GM19025 (cell line): ENCODE data around the gene SOX13.
"Not testable (repeated sequence)": the region's sequence is repeated elsewhere in the genome, so short reads cannot be mapped to it uniquely, and the experiment has no call there.

ENCODE experiments used
- ATAC-seq: cut with Tn5 transposase; IDR thresholded peaks from one replicate; pipeline ENCODE4 v1.9.1; 2021; ENCODE audit warnings: mild to moderate bottlenecking, low read depth, moderate library complexity; ENCODE audit not compliant: unreplicated experiment

The SOX13 gene

DNA sequence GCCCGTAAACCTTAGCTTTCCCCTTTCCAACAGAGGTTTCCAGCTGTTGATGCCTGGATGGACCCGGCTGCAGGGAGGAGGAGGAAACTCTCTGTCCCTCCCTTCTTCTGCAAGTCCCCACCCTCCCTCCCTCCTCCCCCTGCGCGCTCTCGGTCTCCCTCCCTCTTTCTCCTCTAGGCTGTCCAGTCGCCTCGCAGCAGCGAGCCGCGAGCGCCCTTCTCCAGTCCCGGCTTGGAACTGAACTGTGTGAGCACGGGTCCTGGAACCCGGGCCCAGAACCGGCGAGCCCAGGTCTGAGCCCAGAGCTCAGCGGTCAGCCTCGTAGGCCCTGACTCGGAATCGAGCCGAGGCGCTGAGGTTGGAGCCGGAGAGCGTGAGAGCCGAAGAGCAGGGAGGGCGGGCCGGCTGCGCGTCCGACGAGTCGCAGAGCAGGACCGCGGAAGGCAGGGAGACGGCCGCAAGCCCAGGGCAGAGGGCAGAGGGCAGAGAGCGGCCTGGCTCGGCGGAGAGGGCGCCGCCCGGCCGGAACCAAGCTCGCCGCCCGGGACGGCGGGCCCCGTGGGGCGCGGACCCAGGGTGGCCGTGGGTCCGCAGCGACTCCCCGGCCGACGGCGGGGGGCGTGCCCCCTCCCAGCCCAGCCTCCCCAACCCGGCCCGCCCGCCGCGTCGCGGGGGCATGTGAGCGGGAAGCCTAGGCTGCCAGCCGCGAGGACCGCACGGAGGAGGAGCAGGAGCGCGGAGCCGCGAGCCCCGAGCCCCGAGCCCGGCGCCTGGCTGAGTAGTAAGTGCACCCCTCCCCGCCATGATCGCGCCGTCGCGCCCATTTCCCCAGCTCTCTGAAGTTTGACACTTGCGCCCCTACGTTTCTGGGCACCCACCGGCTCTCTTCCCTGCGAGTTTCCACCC is at the start of gene SOX13:
TSS of gene SOX13 (plus strand) at position 185 of the 906 bp plus-strand sequence. CDS start 39,801 bp downstream, outside the sequence.
- no peak for ATAC-seq

DNA sequence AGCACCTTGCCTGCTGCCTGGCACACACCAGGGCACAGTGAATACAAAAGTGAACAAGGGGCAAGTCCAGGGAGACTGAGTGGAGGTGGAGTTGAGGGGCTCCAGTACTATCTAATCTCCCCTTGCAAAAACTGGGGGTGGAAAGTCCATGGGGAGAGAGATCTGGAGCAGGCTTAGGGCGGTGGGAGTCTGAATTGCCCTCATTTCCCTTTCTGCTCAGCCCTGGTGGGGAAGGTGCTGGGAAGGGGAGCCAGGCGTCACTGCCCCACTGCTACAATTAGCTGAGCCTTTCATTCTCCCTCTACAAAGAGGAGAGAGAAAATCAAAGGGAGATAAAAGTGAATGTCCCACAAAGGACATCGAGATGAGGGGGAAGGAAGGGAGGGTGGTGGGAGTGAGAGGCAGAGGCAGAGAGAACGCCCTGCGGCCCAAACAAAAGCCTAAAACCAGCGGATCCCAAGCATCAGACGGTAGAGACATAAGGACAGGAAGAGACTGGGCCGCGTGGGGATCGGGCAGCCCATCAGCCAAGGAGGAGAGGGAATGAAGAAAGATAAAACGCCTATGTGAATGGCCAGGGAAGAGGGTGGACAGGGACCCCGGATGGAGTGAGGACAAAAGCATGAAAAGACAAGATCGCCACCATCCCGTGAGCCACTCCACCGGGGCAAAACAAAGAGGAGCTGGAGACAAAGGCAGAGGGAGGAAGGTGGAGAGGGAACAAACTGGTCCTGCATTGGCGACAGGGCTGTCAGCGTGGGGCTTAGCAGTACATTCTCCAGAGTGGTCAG is 46.8 kb upstream of the SOX13 start:
- no peak for ATAC-seq

DNA sequence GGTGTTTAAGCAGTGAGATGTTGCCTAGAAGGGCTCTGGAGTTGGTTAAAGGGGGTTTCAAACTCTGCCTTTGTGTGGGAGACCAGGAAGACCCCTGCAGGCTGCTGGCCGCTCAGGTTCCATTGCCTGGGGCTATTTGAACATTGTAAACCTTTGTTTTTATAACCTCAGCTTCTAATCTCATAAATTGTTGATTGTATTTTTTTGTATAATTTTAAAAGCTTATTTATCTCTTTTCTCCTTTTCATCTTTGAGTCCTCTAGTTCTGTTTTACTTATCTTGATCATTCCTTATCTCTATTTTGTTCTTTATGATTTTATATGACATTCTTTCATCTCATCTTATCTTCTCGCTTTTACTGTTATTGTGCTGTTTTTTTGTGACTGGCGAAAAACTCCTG is 45.5 kb upstream of the SOX13 start:
- ATAC-seq = no peak

DNA sequence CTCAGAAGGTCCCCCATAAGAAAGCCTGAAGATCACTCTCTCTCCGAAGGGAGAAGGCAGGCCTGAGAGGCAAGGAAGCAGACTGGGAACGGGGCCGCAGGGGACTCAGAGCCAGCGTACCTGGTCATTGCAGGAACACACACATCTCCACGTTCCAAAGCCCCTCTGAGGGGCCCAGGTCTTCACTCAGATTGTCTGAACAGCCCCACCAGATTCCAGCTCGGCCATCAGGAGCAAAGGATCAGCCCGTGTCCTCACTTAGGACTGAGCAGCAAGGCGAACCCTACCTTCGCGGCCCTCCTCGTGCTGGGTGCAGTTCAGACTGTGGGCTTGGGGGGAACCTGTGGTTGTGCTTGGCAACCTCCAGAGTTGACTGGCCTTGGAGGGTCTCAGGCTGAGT is 43.9 kb upstream of the SOX13 start:
- ATAC-seq = no peak

DNA sequence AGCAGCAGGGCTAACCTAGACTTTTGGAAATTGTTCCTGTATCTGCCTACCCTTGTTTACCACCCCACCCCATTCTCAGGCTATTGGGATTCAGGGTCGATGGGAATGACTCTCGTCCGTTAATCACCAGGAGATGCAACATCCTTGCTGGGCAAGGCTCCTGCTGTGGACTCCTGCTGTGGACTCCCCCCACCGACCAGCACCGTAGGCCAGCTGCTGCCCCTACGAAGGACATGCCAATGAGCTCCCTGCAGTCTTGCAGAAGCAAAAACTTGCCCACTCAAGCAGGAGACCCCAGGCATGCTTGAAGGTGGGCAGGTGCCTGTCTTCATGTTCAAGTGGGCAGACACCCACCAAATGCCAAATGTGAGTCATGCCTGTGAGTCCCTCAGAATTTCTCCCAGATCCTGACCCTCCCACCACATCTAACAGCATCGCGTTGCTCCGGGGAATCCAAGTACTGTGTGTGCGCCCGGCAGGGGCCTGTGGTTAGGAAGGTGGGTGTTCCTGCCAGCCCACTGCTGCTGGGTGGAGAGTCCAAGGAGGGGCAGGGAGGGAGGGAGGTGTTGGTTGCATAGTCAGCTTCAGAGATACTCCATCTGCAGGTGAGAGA is 41.7 kb upstream of the SOX13 start:
- no peak for ATAC-seq

DNA sequence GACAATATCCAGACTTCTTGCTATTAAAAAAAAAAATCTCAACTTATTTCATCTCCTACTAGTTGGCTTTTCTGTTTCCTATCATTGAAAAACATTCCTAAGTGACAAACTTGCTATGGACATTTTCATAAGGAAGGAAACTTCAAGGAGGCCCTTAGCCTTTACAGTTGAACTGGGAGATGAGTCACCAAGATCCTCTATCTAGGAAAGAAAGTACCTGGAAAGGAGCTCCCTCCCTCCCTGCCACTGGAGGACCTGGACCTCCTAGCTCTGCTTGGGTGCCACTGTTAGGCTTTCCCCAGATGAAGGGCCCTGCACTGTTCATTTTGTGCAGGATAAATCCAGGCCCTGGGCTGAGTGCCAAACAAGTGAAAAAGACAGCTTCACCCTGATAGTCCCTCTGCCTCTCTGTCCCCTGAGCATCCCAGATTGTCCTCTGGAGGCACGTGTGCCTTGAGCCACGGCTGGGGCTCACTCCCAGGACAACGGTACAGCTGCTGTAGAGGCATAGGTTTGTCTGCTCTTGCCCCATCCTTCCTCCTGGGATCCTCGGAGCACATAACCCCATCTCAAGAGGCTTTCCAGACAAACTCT is 40.2 kb upstream of the SOX13 start:
- ATAC-seq = no peak

DNA sequence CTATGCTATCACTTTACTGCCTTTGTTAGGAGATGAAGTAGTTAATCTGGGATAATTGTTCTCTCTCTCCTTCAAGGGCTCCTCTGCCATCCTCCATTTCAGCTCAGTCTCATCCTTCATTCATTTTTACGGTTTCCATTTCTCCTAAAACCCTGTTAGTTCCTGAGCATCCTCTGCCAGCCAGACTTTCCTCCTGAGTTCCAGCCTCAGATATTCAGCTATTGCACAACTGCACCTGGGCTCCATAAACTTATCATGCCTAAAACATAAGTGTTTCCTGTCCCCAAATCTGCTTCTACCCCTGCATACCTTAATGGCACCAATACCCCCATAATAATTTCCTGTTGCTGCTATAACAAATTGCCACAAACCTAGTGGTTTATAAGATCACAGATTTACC is 39.6 kb upstream of the SOX13 start:
- ATAC-seq = no peak

DNA sequence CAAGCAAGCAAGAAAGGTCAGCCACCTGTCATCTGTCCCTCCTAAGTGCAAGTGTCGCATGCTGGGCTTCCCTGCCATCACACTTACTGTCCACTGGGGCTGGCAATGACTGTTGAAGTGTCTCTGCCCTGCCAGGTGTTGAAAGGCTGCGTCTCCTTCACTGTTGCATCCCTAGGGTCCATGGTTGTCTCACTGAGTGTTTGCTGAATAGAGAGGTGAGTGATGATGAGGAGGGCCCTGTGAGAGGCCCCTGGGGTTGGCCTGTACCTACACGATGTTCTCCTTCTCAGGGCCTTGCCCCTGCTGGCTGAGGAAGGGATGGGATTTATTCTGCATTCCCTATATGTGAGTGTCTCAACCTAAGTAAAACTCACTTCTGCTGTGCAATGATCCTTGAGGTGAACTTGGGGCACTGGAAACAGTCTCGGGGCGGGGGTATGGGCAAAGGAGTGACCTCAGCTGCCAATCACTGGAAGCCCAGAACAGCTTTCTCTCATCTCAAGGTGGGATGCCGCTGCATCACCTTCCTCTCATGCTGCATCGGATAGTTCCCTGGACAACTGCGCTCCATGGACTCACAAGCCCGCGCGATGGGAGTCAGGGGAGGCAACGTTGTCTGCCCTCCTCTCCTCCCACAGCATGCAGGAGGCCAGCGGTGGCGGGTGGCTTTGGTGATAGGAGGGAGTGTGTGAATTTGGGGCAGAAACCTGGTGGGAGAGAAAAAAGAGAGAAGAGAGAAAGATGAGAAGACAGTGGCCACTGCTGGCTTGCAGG is 35.8 kb upstream of the SOX13 start:
- no peak for ATAC-seq

DNA sequence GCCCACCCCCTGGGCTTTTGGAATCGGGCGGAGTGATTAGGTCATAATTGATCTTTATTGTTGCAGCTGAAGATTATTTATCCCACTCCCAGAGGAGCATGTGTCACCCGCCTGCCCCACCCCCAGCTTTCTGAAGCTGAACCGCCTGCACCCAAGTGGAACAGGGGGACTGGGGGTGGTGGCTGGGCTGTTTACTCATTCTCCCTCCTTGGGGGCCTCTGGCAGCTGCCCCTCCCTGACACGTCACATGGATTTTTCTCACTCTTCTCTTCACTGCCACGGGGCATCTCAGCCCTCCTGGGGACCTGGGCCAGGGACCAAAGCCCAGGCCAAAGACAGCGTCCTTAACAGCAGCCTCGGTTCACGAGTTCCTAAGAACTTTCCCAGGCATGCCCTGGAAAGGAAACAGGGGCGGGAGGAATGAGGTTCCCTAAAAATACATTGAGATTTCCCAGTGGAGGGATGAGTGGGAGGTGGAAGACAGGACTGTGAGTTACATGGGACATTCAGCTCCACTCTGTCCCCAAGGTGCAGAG is 31.6 kb upstream of the SOX13 start:
- no peak for ATAC-seq

DNA sequence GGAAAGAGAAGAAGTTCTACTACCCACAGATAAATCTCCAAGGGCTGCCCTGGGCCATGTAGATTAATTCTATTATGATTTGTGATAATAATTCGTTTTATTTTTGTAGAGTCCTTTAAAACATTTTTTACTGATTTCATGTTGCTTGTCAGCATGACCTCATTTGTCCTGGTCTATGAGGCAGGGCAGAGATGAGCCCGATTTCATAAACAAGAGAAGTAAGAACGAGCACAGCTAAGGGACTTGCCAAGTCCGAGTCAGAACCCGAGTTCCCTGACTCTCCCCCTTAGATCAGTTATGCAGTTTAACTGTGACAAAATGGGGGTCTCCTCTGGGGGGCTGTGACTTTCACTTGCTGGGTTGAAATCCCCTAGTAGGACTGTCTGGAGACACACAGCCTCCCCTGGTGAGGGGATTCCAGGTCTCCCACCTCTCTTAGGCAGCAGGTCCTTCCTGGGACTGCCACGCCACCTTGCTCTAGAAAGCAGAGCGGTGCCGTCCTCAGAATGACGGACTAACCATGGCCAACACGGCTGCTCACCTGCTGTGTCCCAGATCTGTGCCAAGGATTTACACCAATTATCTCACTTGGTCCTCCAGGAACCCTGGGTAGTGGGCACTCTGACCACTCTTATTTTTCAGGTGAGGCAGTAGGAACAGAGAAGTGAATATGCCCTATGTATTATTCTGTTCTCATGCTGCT is 31.0 kb upstream of the SOX13 start:
- ATAC-seq = no peak

DNA sequence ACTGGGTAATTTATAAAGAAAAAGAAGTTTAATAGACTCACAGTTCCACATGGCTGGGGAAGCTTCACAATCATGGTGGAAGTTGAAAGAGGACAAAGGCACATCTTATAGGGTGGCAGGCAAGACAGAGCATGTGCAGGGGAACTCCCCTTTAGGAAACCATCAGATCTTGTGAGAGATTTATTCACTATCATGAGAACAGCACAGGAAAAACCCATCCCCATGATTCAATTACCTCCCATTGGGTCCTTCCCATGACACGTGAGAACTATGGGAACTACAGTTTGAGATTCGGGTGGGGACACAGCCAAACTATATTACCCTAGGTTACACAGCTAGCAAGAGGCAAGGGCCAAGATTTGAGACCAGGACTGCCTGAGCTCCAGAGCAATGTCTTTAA is 30.4 kb upstream of the SOX13 start:
- ATAC-seq = no peak

DNA sequence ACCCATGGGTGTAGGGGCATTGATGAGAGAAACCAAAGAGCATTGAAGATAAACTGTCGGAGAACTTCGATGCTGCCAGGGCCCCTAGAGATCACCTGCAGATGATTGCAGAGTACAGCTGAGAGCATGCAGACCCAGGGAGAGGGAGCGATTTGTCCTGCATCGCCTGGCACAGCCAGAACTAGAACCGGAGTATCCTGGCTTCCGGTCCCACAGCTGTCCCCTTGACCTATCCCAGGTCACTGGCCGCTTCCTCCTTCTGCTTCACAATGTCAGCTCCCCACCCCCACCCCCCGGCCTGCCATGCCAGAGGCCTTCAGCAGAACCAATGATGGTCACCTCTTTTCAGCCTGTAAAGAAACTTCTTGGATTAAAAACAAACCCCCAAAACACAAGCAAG is 29.2 kb upstream of the SOX13 start:
- no peak for ATAC-seq

DNA sequence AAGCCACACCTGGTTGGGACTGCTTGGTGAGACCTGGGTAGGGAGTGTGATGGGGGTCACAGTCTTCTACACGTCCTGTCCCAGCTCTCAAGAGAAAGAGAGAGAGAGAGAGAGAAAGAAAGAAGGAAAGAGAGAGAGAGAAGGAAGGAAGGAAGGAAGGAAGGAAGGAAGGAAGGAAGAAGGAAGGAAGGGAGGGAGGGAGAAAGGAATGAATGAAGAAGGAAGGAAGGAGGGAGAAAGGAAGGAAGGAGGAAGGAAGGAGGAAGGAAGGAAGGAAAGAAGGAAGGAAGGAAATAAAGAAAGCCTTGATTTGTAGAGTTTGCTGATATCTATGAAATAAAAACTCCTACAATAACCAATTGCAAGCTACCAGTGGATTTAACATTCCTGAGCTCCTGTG is 28.5 kb upstream of the SOX13 start:
- no peak for ATAC-seq

DNA sequence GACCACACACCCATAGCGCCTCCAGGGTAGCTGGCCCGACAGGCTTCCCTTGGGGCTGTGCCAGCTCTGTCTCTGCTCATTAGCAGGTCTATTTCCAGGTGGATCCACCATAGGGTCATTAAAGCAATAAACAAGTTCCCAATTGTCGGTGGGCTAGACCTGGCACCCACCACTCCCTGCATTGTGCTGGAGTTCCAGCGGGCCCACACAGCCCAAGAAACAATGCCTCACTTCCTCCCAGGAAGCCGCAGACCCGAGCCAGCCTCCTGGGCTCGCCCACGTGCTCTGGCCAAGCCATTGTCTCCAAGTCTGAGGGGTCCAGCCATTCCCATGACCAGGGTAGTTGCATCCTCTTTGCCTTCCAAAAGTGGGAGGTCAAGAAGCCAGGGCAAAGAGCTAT is 27.5 kb upstream of the SOX13 start:
- no peak for ATAC-seq

DNA sequence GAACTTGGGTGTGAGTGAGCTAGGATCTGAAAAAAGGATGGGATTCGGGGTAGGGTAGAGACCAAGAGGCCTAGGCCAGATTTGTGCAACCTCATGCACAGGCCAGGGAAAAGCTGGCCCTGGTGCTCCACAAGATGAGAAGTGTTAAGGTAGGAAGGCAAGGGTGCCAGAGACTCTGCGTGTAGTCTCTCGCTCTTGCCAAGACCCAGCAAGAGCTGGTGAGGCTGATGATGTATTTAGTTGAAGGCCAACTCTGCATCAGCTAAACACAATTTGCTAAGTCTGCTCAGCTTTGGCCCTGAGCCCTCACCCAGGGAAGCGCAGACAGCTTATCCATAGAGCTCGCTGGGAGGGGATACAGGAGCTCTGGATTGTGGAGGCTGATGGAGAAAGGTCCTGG is 26.6 kb upstream of the SOX13 start:
- no peak for ATAC-seq

DNA sequence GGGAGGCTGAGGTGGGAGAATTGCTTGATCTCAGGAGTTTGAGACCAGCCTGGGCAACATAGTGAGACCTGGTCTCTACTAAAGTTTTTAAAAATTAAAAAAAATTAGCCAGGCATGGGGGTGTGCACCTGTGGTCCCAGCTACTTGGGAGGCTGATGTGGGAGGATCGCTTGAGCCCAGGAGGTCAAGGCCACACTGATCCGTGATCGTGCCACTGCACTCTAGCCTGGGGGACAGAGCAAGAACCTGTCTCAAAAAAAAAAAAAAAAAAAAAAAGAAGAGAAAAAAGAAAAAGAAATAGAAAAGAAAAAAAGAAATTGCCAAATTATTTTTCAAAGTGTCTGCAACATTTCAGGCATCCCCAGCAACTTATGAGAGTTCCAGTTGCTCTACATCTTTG is 24.1 kb upstream of the SOX13 start:
- not testable (repeated sequence) for ATAC-seq

DNA sequence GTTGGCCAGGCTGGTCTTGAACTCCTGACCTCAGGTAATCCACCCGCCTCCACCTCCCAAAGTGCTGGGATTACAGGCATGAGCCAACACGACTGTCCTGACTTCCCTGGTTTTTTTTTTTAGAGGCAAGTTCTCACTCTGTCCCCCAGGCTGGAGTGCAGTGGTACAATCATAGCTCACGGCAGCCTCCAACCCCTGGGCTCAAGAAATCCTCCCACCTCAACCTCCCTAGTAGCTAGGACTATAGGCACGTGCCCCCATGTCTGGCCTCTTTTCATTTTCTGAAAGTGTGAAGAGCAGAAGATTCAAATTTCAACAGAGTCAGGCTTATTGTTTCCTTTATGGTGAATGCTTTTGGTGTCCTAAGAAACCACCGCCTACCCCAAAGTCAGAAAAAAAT is 21.7 kb upstream of the SOX13 start:
- no peak for ATAC-seq

DNA sequence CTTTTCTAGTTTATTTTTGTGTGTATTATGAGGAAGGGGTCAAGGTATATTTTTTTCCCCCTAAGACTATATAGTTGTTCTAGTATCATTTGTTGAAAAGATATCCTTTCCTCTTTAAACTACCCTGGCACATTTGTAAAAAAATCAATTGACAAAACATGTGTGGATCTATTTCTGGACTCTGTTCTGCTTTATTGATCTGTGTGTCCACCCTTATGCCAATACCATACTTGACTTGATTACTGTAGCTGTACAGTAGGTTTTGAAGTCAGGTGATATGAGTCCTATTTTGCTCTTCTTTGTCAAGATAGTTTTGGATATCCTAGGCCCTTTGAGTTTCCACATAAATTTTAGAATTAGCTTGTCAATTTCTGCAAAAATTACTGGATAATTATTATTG is 21.2 kb upstream of the SOX13 start:
- no peak for ATAC-seq

DNA sequence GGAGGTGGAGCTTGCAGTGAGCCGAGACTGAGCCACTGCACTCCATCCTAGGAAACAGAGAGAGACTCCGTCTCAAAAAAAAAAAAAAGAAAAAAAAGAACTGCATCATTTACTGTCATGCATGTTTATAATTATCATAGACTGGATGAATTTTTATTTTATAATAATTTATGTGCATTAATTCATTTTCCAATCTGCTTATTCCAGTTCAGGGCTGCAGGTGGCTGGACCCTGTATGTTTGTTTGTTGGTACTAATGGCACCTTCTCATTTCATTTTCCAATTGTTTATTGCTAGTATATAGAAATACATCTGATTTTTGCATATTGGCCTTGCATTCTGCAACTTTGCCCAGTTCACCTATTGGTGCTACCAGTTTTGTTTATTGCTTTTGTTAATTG is 19.0 kb upstream of the SOX13 start:
- no peak for ATAC-seq
